ENCODE results near the gene TMCC2. TPM values are rescaled to one million over a fixed set of nuclear protein-coding genes. Genes with fewer than 3 reads are reported as not detected.

TMCC2 gene
- total and polyA plus RNA-seq, 2 donors (not counting 1 experiment from before 2014, with no cell fraction given): 2.0 to 4.0 TPM

DNA sequence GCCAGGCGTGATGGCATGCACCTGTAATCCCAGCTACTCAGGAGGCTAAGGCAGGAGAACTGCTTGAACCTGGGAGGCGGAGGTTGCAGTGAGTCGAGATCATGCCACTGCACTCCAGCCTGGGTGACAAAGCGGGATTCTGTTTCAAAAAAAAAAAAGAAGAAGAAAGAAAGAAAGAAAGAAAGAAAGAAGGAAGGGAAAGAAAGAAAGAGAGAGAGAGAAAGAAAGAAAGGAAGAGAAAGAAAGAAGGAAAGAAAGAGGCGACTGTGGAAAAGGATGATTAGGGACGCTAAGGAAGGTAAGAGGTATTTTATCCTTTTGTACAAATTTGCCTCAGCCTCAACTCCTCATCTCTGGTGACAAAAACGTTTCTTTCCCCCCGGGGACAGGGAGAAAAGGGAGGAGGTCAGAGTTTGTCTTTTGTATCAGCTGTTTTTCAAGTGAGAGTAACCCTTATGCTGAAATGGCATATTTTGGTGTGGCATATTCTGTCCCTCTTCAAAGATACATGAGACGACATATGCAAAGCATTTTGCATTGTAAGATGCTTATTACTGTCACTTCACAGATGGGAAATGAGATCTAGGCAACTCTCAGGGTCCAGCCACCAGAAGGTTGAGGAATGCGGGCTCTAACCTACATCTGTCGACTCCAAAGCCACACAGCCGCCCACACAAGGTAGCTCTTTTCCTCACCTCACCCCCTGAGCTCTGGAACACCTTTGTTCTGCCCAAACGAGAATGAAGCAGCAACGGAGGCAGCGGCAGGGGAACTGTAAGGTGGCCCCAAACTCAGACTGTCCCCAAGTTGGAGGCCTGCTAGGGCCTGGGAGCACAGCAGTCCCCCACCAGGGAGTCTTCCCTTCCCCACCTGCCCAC, 55.8 kb downstream of the TMCC2 start:
- DNase-seq (no peak), ATAC-seq (ENCODE audit: low read depth) (no peak)
- Mint-ChIP-seq H3K4me1 (peaks cover 88% of the 10 kb centered on the region), H3K27ac (peak overlapping the region; percentile 92), H3K9me3 (ENCODE audit: insufficient read depth) (no peaks in the 10 kb centered on the region), H3K4me3 (peak overlapping the region; percentile 77), H3K27me3 (no peaks in the 10 kb centered on the region)
- peaks cover 32% of the 10 kb centered on the region for H3K79me2 ChIP-seq (ENCODE audit: control insufficient read depth, insufficient read depth, low read length)
- H4K20me1 ChIP-seq (ENCODE audit: control insufficient read depth, insufficient read depth, low read length, poor library complexity, severe bottlenecking): no peaks in the 10 kb centered on the region
- peak overlapping the region; percentile 94 for H3K27ac ChIP-seq (ENCODE audit: low read length in 2 of 2)
- H3K9ac ChIP-seq (ENCODE audit: low read length): peak overlapping the region; percentile 49
- no peak for TF ChIP-seq CTCF (IDR thresholded peaks at IDR 0.05)
- no peaks in the 10 kb centered on the region for H3K36me3 ChIP-seq (replicated peaks in 1 of 2; ENCODE audit: control extremely low read depth in 1 of 2, control insufficient read depth in 1 of 2, extremely low read depth in 1 of 2, insufficient read depth in 2 of 2, low read length in 1 of 2)
- H3K4me1 ChIP-seq (ENCODE audit: control insufficient read depth in 2 of 2, insufficient read depth in 2 of 2, low read length in 2 of 2): peaks cover 90 to 95% of the 10 kb centered on the region in 2 donors
- H2AFZ ChIP-seq (ENCODE audit: insufficient read depth, low read depth, low read length, poor library complexity, severe bottlenecking): peak overlapping the region; percentile 24
- no peaks in the 10 kb centered on the region for H3K9me3 ChIP-seq (ENCODE audit: control extremely low read depth in 1 of 3, control insufficient read depth in 2 of 3, insufficient read depth in 1 of 3, low read length in 2 of 3)
- intact Hi-C loops (cut with micrococcal nuclease): loop anchor here (10.0 kb wide), 1 partner anchor 771 kb away; the partner anchor contains the start of gene RHEX
- ChIA-PET POLR2A (interaction anchor here (0.7 to 9.8 kb wide), 3 partner anchors 7 to 56 kb away, joined by 9 to 372 read pairs (median 131); partner anchors contain the start of genes NUAK2 and TMCC2), CTCF (interaction anchor here (1.6 to 56.6 kb wide), 4 partner anchors 9 to 241 kb away, joined by 6 to 2421 read pairs (median 142); partner anchors contain the start of gene NUAK2)
- no peak overlapping the region for H3K4me3 ChIP-seq (ENCODE audit: control extremely low read depth in 1 of 5, extremely low read depth in 1 of 5, insufficient read depth in 1 of 5, low read depth in 2 of 5, low read length in 4 of 5)
- peak overlapping the region; percentile 82 for H3K4me2 ChIP-seq (replicated peaks; ENCODE audit: low read depth, low read length, poor library complexity, severe bottlenecking)
- H3K27me3 ChIP-seq (replicated peaks in 1 of 4; ENCODE audit: control extremely low read depth in 1 of 4, control insufficient read depth in 3 of 4, insufficient read depth in 4 of 4, low read length in 3 of 4): no peaks in the 10 kb centered on the region
- WGBS (ENCODE audit: insufficient coverage): 80% methylated on average over 10 of the region's 15 CpGs
